ENCODE measurements around the gene ZNF423. TPM values are rescaled to one million over a fixed set of nuclear protein-coding genes. Genes with fewer than 3 reads are reported as not detected.

ZNF423 gene
- total and polyA plus RNA-seq, 2 experiments from 2014 or later: 12.3 to 22.2 TPM

DNA sequence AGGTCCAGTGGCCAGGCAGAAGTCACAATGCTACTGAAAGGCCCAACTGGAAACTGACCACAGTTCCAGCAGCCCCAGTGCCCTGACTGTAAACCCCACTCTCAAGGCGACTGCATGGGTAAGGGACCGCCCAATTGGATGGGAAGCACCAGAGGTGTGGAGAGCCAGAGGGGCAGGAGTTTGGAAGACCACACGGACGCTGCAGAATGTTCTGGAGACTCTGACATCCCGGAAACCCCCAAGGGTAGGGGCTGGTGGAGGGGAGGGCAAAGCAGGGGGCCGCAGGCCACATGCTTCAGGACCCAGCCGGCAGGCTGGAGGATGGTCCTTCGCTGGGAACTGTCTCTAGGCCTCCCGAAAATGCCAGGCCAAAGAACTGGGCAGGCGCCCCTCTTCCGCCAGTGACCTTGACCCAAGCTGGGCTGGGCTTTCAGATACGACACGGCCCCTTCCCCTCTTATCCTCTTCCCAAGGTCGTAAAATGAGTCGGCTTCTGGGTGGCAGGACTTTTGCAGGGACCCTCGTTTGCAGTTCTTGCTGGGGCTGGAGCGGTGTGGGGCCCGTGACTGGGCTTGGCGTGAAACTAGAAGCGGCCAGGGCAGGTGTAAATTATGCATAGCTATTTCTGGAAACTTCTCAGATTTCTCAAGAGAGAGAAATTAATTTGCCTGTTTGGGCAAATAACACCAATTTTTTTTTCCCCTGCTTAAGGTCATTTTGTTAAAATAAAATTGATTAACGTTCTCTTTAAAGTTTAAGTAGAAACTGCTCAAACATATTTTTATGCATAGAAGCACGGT is 372.1 kb downstream of the ZNF423 start:
- TF ChIP-seq, protein P1, sequence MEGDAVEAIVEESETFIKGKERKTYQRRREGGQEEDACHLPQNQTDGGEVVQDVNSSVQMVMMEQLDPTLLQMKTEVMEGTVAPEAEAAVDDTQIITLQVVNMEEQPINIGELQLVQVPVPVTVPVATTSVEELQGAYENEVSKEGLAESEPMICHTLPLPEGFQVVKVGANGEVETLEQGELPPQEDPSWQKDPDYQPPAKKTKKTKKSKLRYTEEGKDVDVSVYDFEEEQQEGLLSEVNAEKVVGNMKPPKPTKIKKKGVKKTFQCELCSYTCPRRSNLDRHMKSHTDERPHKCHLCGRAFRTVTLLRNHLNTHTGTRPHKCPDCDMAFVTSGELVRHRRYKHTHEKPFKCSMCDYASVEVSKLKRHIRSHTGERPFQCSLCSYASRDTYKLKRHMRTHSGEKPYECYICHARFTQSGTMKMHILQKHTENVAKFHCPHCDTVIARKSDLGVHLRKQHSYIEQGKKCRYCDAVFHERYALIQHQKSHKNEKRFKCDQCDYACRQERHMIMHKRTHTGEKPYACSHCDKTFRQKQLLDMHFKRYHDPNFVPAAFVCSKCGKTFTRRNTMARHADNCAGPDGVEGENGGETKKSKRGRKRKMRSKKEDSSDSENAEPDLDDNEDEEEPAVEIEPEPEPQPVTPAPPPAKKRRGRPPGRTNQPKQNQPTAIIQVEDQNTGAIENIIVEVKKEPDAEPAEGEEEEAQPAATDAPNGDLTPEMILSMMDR (IDR thresholded peaks at IDR 0.05; ENCODE audit: low read depth, low read length): no peak
- Histone ChIP-seq H3K4me1 (ENCODE audit: low read depth) (peaks cover 4% of the 10 kb centered on the region), H3K9me3 (ENCODE audit: low read depth) (no peaks in the 10 kb centered on the region), H3K4me3 (no peak overlapping the region), H3K36me3 (no peaks in the 10 kb centered on the region), H3K27me3 (peaks cover 7% of the 10 kb centered on the region), H3K27ac (no peak overlapping the region)
- DNase-seq (ENCODE audit: low read depth in 1 of 2, low spot score in 1 of 2): no peak

GRCh38 chr16:49483251-49483650 is 372.7 kb downstream of the ZNF423 start:
- TF ChIP-seq, protein P1 (IDR thresholded peaks at IDR 0.05; ENCODE audit: low read depth, low read length): no peak

DNA sequence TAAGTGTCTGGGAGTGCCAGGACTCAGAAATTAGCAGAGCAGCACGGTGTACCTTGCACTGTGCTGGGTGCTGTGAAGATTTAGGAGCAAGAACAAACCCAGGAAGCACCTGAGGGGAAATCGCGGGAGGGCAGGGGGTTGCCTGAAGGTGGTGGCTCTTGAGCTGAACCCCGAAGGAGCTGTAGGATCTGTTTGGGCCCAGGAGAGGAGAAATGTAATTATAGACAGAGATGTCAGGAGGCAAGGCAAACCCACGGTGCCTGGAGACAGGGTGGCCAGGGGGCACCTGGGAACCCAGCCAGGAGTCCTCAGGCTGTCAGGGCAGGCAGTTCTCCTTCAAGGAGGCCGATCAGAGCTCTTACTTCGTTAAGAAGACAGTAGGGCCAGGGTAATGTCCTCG is 373.2 kb downstream of the ZNF423 start:
- TF ChIP-seq, protein P1 (IDR thresholded peaks at IDR 0.05; ENCODE audit: low read depth, low read length): no peak
- H3K27me3 ChIP-seq: peaks cover 7% of the 10 kb centered on the region
- no peaks in the 10 kb centered on the region for H3K9me3 ChIP-seq (ENCODE audit: low read depth)

More at GRCh38 chr16:49483251-49483650, 372.7 kb downstream of the ZNF423 start:
- DNase-seq (ENCODE audit: low read depth in 1 of 2, low spot score in 1 of 2): no peak
- Histone ChIP-seq H3K27ac (no peak overlapping the region), H3K9me3 (ENCODE audit: low read depth) (no peaks in the 10 kb centered on the region), H3K4me1 (ENCODE audit: low read depth) (peaks cover 4% of the 10 kb centered on the region), H3K4me3 (no peak overlapping the region), H3K27me3 (peaks cover 7% of the 10 kb centered on the region), H3K36me3 (no peaks in the 10 kb centered on the region)

DNA sequence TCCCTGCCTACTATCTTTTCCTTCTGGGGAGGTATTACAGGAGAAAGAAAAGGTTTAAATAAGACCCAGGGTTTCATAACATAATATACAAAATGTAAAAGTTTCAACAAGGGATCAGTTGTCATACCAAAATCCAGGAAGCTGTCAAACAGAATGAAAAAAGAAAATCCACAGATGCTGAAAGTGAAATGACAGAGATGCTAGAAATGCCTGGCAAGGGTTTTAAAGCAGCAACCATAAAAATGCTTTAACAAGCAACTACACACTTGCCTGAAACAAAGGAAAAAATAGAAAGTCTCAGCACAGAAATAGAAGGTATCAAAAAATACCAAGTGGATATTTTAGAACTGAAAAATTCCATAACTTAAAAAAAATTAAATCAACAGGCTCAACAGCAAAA is 377.3 kb downstream of the ZNF423 start:
- Histone ChIP-seq H3K27ac (no peak overlapping the region), H3K4me3 (no peak overlapping the region), H3K9me3 (ENCODE audit: low read depth) (no peaks in the 10 kb centered on the region), H3K36me3 (no peaks in the 10 kb centered on the region), H3K4me1 (ENCODE audit: low read depth) (no peaks in the 10 kb centered on the region), H3K27me3 (peaks cover 7% of the 10 kb centered on the region)
- no peak for DNase-seq (ENCODE audit: low read depth in 1 of 2, low spot score in 1 of 2)
- TF ChIP-seq, protein P1 (IDR thresholded peaks at IDR 0.05; ENCODE audit: low read depth, low read length): no peak

More for the DNA sequence above, 373.2 kb downstream of the ZNF423 start:
- no peak for DNase-seq (ENCODE audit: low read depth in 1 of 2, low spot score in 1 of 2)
- H3K27ac ChIP-seq: no peak overlapping the region
- H3K4me1 ChIP-seq (ENCODE audit: low read depth): peaks cover 4% of the 10 kb centered on the region
- H3K4me3 ChIP-seq: no peak overlapping the region
- no peaks in the 10 kb centered on the region for H3K36me3 ChIP-seq

GRCh38 chr16:49478107-49478506 is 377.8 kb downstream of the ZNF423 start:
- Histone ChIP-seq H3K4me1 (ENCODE audit: low read depth) (no peaks in the 10 kb centered on the region), H3K27ac (no peak overlapping the region), H3K27me3 (peaks cover 7% of the 10 kb centered on the region), H3K36me3 (no peaks in the 10 kb centered on the region), H3K4me3 (no peak overlapping the region), H3K9me3 (ENCODE audit: low read depth) (no peaks in the 10 kb centered on the region)
- TF ChIP-seq, protein P1 (IDR thresholded peaks at IDR 0.05; ENCODE audit: low read depth, low read length): no peak
- DNase-seq (ENCODE audit: low read depth in 1 of 2, low spot score in 1 of 2): no peak
